ENCODE results near the gene PPP6R2. TPM values are rescaled to one million over a fixed set of nuclear protein-coding genes. Genes with fewer than 3 reads are reported as not detected.

PPP6R2 gene
- total RNA-seq, 2 donors from 2014 or later = 80.6 to 107 TPM

GRCh38 chr22:50323900-50324299, 19.2 kb upstream of the PPP6R2 start:
- no peak for DNase-seq (ENCODE audit: low spot score)
- WGBS = 98% methylated on average over 5 of the region's 5 CpGs
- intact Hi-C loops (cut with DNase I) = no loop called here
- Histone ChIP-seq H3K4me3 (no peak overlapping the region), H3K27ac (no peak overlapping the region), H3K27me3 (replicated peaks; ENCODE audit: insufficient read depth) (no peaks in the 10 kb centered on the region), H3K4me1 (replicated peaks) (no peaks in the 10 kb centered on the region), H3K36me3 (no peaks in the 10 kb centered on the region), H3K9me3 (no peaks in the 10 kb centered on the region)
- TF ChIP-seq POLR2A (IDR thresholded peaks at IDR 0.05) (no peak), CTCF (IDR thresholded peaks at IDR 0.05) (no peak), POLR2AphosphoS5 (IDR thresholded peaks at IDR 0.05) (no peak)

- WGBS = 76% methylated on average over 19 of the region's 19 CpGs
Measured at GRCh38 chr22:50325444-50326224, 17.5 kb upstream of the PPP6R2 start.

GRCh38 chr22:50326225-50326955, 16.7 kb upstream of the PPP6R2 start:
- no peak for TF ChIP-seq POLR2AphosphoS5 (IDR thresholded peaks at IDR 0.05)
- TF ChIP-seq CTCF (IDR thresholded peaks at IDR 0.05) = no peak
- no peak for TF ChIP-seq POLR2A (IDR thresholded peaks at IDR 0.05)
- 11% methylated on average over 40 of the region's 56 CpGs for WGBS
- H3K27me3 ChIP-seq (replicated peaks; ENCODE audit: insufficient read depth) = no peaks in the 10 kb centered on the region
- peak overlapping the region; percentile 83 to 85 for H3K4me3 ChIP-seq
- H3K27ac ChIP-seq = peak overlapping the region; percentile 31 to 89
- H3K36me3 ChIP-seq = no peaks in the 10 kb centered on the region
- intact Hi-C loops (cut with DNase I) = no loop called here
- no peak for DNase-seq (ENCODE audit: low spot score)
- no peaks in the 10 kb centered on the region for H3K9me3 ChIP-seq
- H3K4me1 ChIP-seq (replicated peaks) = no peaks in the 10 kb centered on the region

More at GRCh38 chr22:50325444-50326224, 17.5 kb upstream of the PPP6R2 start:
- Histone ChIP-seq H3K27ac (no peak overlapping the region), H3K36me3 (no peaks in the 10 kb centered on the region), H3K4me1 (replicated peaks) (no peaks in the 10 kb centered on the region), H3K9me3 (no peaks in the 10 kb centered on the region), H3K4me3 (peak overlapping the region in 1 of 2 donors; percentile 85), H3K27me3 (replicated peaks; ENCODE audit: insufficient read depth) (no peaks in the 10 kb centered on the region)
- no peak for TF ChIP-seq POLR2A (IDR thresholded peaks at IDR 0.05)
- TF ChIP-seq CTCF (IDR thresholded peaks at IDR 0.05) = no peak
- TF ChIP-seq POLR2AphosphoS5 (IDR thresholded peaks at IDR 0.05) = no peak
- no peak for DNase-seq (ENCODE audit: low spot score)
- intact Hi-C loops (cut with DNase I) = no loop called here

- no peak for TF ChIP-seq POLR2AphosphoS5 (IDR thresholded peaks at IDR 0.05)
- TF ChIP-seq POLR2A (IDR thresholded peaks at IDR 0.05) = peak; percentile 28
- peak; percentile 27 to 94 (median 70) for TF ChIP-seq CTCF (IDR thresholded peaks at IDR 0.05)
- Histone ChIP-seq H3K27ac (peak within 1 kb of the TSS; percentile 89 to 93), H3K4me1 (replicated peaks) (no peaks in the 10 kb centered on the region), H3K9me3 (no peaks in the 10 kb centered on the region), H3K36me3 (no peaks in the 10 kb centered on the region), H3K4me3 (peak within 1 kb of the TSS; percentile 83 to 85), H3K27me3 (replicated peaks; ENCODE audit: insufficient read depth) (no peaks in the 10 kb centered on the region)
- intact Hi-C loops (cut with DNase I) = loop anchor here (1.0 kb wide), 1 partner anchor 53 kb away; no protein-coding TSS in a partner anchor
- WGBS = 0% methylated on average over 42 of the region's 105 CpGs
- DNase-seq (ENCODE audit: low spot score) = peak; percentile 76
Measured at GRCh38 chr22:50326956-50327710, 16.0 kb upstream of the PPP6R2 start, which contains the start of gene DENND6B. Gene DENND6B (minus strand): TSS chr22:50327012. CDS start chr22:50326988, 24 bp downstream.
